Effector CD4-positive, alpha-beta T cell (primary cell): Measurements from ENCODE around the gene PAXX.
A peak's percentile ranks its signal among the peaks of the same experiment; 100 is the strongest.

ENCODE experiments used
- DNase-seq: peaks from one replicate; pipeline ENCODE4 v3.0.0-alpha.2; 2020

PAXX gene

DNA sequence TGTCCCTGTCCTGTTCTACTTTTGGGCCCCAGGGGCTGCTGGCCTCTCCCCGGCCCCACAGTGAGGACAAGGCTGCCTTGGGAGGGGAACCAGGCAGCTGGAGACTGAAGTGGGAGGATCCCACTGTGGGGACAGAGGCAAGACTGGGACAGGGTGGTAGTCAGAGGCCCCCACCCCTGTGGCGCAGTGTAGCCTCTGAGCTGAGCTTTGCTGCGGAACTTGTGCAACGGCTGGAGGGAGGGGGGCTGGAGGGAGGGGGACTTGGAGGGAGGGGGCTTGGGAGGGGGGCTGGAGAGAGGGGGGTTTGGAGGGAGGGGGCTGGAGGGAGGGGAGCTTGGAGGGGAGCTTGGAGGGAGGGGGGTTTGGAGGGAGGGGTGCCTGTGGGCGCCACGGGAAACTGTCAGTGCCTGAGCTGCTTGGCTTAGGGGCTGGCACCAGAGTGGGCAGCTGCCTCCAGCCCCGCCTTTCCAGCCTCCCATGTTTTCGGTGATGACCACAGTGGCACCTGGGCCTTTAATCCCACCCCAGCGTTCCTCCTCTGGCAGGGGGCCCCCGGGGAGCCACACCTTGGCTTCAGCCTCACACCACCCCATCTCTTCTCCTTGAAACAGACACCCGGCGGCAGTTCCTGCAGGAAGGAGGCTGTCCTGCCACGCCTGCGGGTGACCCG, 42.0 kb downstream of the PAXX start:
- no peak for DNase-seq

DNA sequence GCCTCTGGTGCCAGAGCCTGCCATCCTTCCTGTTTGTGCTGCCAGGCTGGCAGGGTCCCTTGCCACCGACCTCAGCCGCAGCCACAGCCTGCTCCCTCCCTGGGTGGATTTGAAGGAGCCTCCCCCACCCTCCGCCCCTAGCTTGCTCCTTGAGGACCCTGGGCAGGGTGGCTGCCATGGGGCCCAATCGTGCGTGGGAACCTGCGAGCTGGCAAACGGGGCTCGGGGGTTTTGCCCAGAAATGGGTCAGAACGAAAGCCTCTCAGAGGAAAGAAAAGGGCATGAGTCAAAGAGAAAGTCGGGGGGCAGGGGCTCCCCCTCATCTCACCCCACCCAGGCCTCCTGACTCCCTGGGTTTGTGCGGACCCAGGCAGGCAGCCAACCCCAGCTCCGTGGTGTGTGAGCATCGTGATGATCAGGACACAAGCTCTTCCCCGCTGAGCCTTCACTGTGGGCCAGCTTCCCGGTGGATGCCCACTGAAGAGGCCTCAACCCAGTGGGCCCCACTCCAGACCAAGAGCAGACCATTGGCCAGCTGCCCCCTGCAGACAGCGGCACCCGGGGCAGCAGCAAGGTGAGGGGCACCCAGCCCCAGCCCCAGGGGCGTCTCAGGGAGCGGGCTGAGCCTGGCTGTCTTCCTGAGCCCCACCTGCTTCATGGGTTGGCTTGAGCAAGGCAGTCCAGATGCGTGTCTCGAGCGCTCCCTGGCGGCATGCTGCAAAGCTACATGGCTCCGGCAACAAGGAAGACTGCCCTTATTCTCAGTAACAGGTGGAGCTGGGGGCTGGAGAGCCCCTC, 42.7 kb downstream of the PAXX start:
- peak; percentile 83 for DNase-seq

DNA sequence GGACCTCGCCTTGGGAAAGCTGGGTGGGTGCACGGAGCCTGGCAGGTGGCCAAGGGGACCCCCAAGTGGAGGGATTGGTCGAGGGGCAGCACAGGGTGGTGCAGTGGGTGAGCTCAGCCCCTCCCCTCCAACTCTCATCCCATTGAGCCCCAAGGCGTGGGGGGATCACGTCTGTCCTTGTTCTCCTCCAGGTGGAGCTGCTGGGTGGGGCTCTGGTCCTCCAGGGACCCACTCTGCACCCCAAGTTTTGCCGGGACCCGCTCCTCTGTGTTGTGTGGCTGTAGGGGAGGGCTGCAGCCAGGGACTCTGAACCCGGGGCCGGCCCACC, 43.2 kb downstream of the PAXX start:
- no peak for DNase-seq

DNA sequence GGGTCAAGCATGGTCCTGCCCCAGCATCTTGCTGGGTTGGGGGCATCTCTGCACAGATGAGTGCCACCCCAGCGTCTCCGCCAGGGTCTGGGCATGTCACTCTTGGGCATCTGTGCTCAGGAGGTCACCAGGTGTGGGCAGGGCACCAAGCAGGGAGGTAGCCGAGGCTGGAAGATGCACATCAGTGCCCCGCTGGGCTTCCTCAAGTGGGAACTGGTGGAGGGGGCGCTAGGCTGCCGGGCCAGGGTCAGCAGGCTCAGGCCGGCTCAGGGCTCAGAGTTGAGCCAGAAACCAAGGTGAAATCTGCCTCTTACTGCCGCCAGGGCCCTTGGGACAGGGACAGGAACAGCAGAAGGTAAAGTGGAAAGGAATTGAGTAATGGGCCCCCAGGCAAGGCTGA, 43.7 kb downstream of the PAXX start:
- DNase-seq, result no peak

DNA sequence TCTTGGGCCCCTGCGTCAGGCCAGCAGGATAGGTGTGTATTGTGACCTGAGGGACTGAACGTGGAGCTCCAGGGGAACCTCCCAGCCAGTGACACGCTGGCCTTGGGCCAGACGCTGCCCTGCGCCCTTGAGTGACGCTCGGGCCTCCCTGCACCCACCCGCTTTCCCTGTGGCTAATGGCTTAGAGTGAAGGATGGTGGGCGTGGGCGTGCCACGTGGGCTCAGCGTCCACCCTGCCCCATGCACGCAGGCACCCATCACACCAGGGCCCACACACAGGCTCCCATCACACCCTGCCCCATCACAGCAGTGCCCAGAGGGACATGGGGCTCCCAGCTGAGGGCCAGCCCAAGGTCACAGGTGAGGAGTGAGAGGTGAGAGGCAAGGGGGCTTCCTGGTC, 44.8 kb downstream of the PAXX start:
- no peak for DNase-seq

DNA sequence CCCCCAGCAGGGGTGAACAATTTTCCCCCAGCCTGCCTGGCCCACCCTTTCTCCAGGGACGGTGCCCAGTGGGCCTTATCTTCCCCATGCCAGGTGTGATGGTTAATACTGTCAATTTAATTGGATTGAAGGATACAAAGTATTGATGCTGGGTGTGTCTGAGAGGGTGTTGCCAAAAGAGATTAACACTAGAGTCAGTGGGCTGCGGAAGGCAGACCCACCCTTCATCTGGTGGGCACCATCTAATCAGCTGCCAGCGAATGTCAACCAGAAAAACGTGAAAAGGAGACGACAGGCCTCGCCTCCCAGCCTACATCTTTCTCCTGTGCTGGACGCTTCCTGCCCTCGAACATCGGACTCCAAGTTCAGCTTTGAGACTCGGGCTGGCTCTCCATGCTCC, 45.3 kb downstream of the PAXX start:
- no peak for DNase-seq

DNA sequence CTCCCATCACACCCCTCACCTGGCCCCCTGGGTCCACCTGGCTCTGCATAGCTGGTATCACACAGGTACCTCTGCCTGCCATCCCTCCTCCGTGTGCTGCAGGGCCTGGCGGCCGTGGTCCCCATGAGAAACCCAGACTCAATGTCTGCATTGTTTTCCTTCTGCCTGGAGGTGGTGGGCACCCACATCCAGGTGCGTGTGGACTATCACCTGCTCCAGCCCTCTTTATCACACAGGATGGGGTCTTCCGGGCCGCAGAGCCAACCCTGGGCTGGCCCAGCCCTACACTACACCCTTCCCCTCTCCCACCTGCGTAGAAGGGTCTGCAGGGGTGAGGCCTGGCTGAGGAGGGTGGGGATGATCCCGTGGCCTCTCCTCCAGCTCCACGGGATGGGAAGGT, 46.7 kb downstream of the PAXX start:
- DNase-seq, result no peak

DNA sequence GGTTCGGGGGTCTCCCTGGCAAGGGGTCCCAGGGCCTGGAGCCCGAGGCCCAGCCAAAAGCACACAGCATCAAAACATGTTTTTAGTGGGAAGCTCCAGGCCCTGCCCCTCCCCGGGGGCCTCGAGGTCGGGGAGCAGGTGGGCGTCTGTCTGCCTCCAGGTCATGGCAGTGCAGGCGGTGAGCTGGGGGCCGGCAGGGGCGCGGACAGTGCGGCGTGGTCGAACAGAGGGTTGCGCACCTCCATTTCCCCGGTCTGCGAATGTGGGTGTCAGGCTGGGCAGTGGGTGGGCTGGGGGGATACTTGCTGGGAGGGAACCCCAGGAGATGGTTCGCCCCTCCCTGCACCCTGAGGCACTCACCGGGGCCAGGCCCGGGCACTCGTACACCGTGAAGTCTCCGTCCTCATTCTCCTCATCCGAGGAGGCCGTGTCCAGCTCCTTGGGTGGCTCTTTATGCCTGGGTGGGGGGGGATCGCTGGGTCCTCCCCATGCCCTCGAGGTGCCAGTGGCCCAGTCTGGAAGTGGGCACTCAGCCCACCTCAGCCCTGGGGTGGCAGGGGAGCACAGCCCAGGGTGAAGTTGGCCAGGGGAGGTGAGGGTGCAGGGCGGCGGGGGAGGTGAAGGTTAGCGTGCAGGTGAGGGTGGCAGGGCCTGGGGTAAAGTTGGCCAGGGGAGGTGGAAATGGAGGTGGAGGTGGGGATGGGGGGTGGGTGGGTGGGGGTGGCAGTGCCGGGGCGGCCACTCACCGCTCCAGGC, 47.6 kb downstream of the PAXX start:
- no peak for DNase-seq

DNA sequence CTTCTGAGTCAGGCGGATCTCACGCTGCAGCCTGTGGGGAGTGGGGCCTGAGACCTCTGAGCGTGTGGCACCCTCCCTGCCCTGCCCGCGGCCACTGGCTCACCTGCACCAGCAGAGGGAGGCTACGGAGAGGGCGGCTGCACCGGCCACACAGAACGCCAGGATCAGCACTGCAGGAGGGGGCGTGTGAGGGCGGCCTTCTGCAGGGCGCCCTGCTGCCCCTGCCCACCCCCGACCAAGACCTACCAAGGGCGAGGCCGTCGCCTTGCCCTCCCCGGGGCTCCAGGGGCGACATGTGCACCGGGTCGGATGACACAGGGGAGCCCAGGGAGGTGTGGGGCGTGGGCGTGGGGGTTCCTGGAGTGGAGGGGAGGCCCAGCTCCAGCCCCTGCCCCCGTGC, 48.3 kb downstream of the PAXX start:
- no peak for DNase-seq

DNA sequence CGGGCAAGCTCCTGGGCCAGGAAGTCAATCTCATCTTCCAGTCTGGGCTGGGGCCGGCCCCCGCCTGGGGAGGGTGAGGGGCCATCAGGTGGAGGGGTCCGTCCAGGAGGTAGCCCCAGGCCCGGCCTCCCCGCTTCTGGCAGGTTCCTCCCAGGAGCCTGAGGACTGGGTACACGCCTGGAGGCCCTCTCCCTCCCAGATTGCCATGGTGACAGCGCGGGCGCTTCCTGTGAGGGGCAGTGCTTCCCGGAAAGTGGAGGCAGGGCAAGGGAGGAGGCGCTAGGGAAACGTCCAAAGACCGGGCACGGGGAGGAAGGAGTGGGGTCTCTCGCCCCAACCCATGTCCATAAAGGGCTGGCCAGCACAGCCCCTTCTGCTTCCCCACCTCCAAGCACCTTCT, 48.9 kb downstream of the PAXX start:
- no peak for DNase-seq

DNA sequence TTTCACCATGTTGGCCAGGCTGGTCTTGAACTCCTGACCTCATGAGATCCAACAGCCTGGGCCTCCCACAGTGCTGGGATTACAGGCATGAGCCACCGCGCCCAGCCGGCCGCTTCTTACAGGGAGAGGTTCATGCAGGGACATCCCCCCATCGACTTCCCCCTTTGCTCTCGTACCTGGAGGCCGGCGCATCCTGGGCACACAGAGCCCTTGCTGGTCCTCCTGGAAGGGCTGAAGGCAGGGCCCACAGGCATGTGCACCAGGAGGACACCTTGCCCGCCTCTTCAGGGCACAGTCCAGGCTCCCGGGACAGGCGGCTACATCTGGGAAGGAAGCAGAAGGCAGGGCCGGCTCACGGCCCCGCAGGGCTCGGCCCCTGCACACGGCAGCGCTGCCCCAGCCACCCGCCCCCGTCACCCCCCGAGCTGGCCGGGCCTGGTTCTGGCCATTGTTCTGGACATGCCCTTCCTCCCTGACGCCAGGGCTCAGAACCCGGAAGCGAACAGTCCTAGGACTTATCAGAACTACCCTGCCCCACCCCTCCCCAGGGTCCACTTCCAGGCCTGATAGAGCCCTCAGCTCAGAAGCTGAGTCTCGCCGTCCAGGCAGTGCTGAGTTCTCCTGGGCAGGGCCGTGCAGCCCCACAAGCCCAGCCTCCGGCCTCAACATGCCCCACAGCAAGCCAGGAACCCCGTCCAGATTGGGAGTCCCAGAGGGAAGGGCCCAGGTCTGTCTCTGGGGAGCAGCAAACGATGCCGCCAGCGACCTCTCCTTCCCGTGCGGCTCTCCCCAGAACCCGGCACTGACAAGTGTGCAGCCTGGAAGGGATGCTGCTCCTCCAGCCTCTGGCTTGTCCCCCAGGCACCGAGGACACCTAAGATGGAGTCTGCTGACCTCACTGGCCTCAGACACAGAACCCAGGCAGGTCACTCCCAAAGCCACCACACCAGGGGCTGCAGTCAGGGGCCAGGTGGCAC, 50.8 kb downstream of the PAXX start:
- no peak for DNase-seq
